Mesenteric fat pad (tissue), 1 donor: ENCODE results near the gene NAMPT. TPM values are rescaled to one million over a fixed set of nuclear protein-coding genes. Genes with fewer than 3 reads are reported as not detected.
"Not testable (repeated sequence)": the region's sequence is repeated elsewhere in the genome, so short reads cannot be mapped to it uniquely, and the experiment has no call there.

Experiments used
- DNase-seq: peaks from one replicate; pipeline ENCODE4 v3.0.0-alpha.2; 2020; ENCODE audit warnings: low spot score
- long read RNA-seq: library from polyadenylated mRNA; unstranded; transcript quantifications from one replicate; pipeline ENCODE4 v2.0.0, GENCODE V29; 2020
- total RNA-seq: library from RNA; stranded (reverse); fragmentation: NEBNext Ultra II Directional; extraction: Animal tissue kit (Norgen Biotek cat#: 25700); gene quantifications from one replicate; pipeline ENCODE4 v1.2.1, GENCODE V29; 2021
- donor health status: DM: yes; HTN: yes; CAD: no.

NAMPT gene
- 1,079 TPM for total RNA-seq
- long read RNA-seq, full-length matches to known transcripts: 554 of 735 reads
- long read RNA-seq, partial matches to known transcripts: 64 of 735 reads
- long read RNA-seq, other reads (novel, unspliced or antisense): 117 of 735 reads

DNA sequence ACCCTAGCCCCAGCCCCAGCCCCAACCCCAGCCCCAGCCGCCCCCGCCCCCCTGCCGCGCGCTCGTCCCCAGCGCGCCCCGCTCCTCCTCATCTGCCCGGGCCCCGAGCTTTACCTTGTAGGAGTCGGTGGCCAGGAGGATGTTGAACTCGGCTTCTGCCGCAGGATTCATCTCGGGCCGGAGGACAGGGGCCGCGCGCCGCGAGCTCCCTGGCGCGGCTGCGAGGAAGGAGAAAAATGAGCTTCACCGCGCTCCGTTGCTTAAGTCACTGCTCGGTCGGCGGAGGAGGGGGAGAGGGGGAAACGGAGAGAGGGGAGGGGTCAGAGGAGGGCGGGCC lies at the start of gene NAMPT:
Gene NAMPT (minus strand): TSS at position 270 of the 337 bp plus-strand sequence. CDS start 99 bp downstream, at position 171.
- DNase-seq: no peak

GRCh38 chr7:106332201-106332600 lies 47.4 kb upstream of the NAMPT start:
- DNase-seq: no peak

GRCh38 chr7:106331441-106332175 lies 46.8 kb upstream of the NAMPT start:
- DNase-seq: no peak

DNA sequence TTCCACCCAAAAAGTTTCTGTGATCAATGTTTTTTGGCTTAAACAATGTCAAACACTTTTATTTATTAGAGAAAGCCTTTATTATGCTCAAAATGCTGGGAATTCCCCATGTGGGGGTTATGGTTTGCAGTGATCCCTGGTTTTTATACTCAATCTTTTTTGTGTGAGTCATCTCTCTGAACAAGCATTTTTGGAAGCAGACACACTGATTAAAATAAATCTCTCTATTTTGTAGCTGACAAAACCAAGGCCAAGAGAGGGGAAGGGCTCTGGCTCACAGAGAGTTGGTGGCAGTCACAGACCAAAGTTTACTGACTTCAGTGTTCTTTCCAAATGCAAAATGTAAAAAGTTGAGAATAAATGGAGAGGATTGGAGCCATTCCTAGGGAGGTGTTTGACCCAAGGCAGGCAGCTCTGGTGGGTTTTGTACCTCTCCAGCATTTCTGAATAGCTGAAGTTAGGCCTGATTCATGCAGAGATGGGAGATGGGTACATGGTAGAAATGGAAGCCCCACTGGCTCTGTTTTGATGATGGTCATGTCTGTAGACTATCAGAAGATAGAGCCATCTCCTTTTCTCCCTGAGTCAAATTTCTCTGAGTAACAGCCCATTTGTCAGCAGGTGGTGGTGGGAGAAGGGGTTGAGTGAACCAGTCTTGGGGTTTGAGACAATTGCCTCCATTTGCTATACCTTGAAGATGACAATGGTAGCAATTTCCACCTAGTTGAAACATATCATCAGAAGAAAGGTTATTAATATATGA lies 45.4 kb upstream of the NAMPT start:
- no peak for DNase-seq

- DNase-seq: no peak
Measured at GRCh38 chr7:106329408-106329807, 44.6 kb upstream of the NAMPT start.

GRCh38 chr7:106327538-106328481 lies 43.0 kb upstream of the NAMPT start:
- DNase-seq: no peak

DNA sequence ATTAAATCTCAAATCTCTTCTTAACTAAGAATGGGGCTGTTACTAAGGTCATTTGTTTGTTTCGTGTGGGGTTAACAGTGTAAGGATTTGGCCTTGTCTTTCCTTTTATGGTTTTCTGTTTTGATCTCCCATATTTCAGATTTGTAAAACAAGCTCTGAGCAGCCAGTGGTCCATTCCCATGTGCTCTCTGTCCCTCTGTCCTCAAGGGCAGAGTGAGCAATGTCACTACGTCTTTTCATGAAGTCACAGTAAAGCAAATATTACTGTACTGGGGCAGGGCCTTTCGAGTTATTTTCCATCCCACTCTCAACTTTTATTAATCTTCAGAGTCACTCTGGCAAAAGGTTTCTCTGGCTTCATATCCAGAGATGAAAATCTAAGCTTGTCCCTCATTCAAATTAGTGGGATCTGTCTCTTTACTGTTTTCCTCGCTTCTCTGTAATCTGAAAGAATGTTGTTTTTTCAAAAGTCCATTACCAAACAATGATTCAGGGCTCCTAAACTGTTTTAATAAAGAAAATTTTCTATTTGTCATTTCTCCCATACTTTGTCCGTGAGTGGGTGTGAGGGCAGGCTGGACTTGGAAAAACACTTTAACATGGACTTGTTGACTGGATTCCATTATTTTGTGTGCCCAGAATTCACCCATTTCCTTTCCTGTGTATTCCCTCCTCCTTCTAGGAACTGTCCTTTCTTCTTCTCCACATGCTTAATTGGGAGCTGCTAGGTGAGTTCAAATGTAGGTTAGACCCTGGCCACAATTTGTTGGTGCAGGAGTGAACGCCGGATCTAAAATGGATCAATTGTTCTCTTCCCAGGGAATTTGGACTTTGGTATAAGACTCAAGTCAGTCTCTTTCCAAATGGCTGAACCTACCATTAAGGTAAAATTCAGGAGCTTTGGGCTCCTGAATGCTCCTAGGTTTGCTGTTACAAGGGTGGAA lies 42.1 kb upstream of the NAMPT start:
- DNase-seq: no peak

GRCh38 chr7:106324509-106324908 lies 39.7 kb upstream of the NAMPT start:
- DNase-seq: not testable (repeated sequence)

- DNase-seq: not testable (repeated sequence)
Measured at GRCh38 chr7:106320254-106320770, 35.5 kb upstream of the NAMPT start.

- no peak for DNase-seq
Measured at GRCh38 chr7:106318482-106318881, 33.7 kb upstream of the NAMPT start.

GRCh38 chr7:106317971-106318370 lies 33.2 kb upstream of the NAMPT start:
- no peak for DNase-seq

- no peak for DNase-seq
Measured at GRCh38 chr7:106316947-106317346, 32.2 kb upstream of the NAMPT start.

GRCh38 chr7:106314875-106315274 lies 30.1 kb upstream of the NAMPT start:
- DNase-seq: no peak

- DNase-seq: no peak
Measured at GRCh38 chr7:106313966-106314365, 29.2 kb upstream of the NAMPT start.

GRCh38 chr7:106313456-106313901 lies 28.7 kb upstream of the NAMPT start:
- DNase-seq: no peak

DNA sequence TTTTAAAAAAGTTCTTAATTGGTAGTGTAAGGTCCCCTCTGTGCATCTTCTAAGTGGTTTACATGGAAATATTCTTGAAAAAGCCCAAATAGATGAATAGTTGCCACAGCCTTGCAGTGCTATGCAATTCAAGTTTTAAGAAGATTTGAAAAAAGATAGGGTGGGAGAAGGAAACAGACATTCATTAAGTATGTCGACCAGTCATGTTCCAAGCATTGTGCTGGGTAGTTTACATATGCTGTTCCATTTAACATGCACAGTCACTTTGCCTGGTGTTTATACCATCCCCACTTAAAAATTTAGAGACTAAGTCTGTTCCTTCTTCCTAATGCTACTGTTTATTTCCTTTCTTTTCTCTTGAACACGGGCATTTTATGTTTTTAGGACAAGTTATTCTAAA lies 28.1 kb upstream of the NAMPT start:
- no peak for DNase-seq

GRCh38 chr7:106312099-106312871 lies 27.5 kb upstream of the NAMPT start:
- DNase-seq: no peak

GRCh38 chr7:106309362-106309761 lies 24.6 kb upstream of the NAMPT start:
- DNase-seq: no peak

DNA sequence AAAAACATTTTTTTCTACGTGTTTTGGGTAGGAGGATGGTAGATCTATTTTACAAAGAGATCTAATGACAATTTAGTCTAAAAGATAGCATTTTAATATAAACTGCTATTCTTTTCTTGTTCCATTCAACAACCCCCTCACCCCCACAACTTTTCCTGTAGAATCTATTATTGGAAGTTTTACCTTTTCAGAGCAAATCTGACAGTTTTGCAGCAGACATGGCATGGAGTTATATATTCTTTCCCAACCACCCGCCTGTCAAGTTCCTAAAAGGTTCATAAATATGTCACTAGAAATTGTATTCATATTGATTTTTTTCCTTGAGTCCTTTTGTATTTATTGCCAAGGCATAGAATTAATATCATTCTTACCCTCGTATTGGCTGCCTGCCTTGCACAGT lies 21.5 kb upstream of the NAMPT start:
- DNase-seq: no peak
